ENCODE results near the gene DGCR6. TPM values are rescaled to one million over a fixed set of nuclear protein-coding genes. Genes with fewer than 3 reads are reported as not detected.
"Not testable (repeated sequence)": the region's sequence is repeated elsewhere in the genome, so short reads cannot be mapped to it uniquely, and the experiment has no call there.

Gene DGCR6
- total RNA-seq, 2 donors from 2014 or later = 2.7 to 9.9 TPM

DNA sequence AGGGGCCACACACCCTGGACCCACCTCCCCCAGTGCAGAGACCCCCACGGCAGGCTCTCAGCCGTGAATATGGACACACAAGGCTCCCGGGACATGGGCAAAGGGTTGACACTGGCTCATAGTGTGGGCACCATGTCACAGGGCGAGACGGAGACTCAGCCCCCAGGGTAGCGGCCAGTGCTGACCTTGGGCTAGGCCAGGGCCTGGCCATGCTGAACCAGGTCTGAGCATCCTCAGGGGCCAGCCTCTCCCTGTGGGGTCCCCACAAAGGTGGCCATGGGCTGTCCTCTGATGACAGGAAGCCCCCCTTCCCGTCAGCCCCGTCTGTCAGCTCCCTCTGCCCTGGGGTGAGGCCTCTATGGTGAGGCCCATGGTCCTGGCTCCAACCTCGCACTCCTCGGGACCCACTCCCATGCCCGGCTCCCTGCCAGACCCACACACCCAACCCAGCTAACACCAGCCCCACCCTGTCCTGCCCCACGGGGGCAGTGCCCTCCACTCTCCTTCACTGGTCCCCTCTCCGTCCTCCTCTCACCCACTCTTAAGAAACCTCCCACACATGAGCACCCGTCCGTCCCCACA, 49.0 kb downstream of the DGCR6 start:
- no peak for DNase-seq (ENCODE audit: low spot score)
- H3K27me3 ChIP-seq (replicated peaks; ENCODE audit: insufficient read depth) = no peaks in the 10 kb centered on the region

GRCh38 chr22:18955696-18956095, 49.6 kb downstream of the DGCR6 start:
- no peaks in the 10 kb centered on the region for H3K27me3 ChIP-seq (replicated peaks; ENCODE audit: insufficient read depth)
- no peaks in the 10 kb centered on the region for H3K36me3 ChIP-seq
- intact Hi-C loops (cut with DNase I) = no loop called here
- H3K4me1 ChIP-seq (replicated peaks) = no peaks in the 10 kb centered on the region
- TF ChIP-seq POLR2A (IDR thresholded peaks at IDR 0.05) (no peak), POLR2AphosphoS5 (IDR thresholded peaks at IDR 0.05) (no peak), CTCF (IDR thresholded peaks at IDR 0.05) (no peak)
- H3K27ac ChIP-seq = no peak overlapping the region
- H3K4me3 ChIP-seq = no peak overlapping the region
- WGBS = 84% methylated on average over 10 of the region's 10 CpGs
- DNase-seq (ENCODE audit: low spot score) = no peak
- H3K9me3 ChIP-seq = no peaks in the 10 kb centered on the region

More for the DNA sequence above, 49.0 kb downstream of the DGCR6 start:
- Histone ChIP-seq H3K4me1 (replicated peaks) (no peaks in the 10 kb centered on the region), H3K9me3 (no peaks in the 10 kb centered on the region), H3K4me3 (no peak overlapping the region), H3K27ac (no peak overlapping the region), H3K36me3 (no peaks in the 10 kb centered on the region)
- 88% methylated on average over 15 of the region's 15 CpGs for WGBS
- intact Hi-C loops (cut with DNase I) = no loop called here
- no peak for TF ChIP-seq POLR2AphosphoS5 (IDR thresholded peaks at IDR 0.05)
- TF ChIP-seq POLR2A (IDR thresholded peaks at IDR 0.05) = no peak
- TF ChIP-seq CTCF (IDR thresholded peaks at IDR 0.05) = no peak

DNA sequence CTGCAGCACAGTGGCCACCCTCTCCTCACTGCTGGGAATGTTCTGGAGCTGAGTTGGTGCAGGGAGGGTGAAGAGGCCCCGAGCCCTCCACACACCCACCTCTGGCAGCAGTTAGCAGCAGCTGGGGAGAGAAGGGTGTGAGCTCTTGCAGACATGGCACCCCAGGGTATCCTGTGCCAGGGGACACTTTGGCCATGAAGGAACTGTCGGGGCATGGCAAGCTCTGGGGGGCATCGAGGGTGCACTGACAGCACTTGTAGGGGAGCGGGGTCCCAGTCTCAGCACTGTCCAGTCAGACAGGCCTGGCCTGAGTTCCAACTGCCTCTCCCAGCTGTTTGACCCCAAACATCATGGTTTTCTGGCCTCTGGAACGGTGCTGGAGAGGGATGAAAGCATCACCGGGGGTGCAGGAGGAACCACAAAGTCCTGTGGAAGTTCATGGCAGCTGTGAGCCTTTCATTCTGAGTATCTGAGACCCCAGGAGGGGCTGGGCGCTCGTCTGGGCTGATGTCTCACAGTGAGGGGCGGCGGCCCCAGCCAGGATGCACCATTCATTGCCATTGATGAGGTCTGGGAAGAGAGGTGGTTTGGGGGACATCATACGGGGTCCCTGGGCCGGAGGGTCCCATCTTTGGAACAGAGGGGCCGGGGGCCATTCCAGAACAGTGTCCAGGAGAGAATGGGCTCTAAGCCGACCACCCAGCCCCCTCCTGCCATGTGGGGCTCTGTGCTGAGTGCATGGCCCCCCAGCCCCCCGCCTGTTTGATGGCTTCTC, 50.2 kb downstream of the DGCR6 start:
- DNase-seq (ENCODE audit: low spot score); H3K27me3 ChIP-seq (replicated peaks; ENCODE audit: insufficient read depth); intact Hi-C loops (cut with DNase I); H3K4me3 ChIP-seq; H3K36me3 ChIP-seq; H3K4me1 ChIP-seq (replicated peaks); H3K9me3 ChIP-seq; H3K27ac ChIP-seq: not testable (repeated sequence)
- 74% methylated on average over 15 of the region's 15 CpGs for WGBS

DNA sequence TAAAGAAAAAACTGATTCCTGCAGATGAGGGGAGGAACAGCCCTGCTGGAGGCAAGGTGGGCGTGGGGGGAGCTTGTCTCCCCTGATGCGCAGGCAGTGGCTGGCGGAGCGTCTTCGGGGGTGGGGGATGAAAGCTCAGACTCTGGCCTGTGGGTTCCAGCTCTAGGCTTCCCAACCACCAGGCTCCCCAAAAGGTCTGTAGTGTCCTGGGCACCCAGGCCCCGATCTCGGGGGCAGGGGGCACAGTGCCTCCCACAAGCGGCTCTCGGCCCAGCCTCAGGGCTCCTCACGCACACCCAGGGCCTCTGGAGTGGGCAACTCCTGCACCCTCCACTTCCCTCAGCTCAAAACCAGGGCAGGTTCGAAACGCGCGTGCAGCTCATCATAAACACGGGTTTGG, 50.8 kb downstream of the DGCR6 start:
- H3K27me3 ChIP-seq (replicated peaks; ENCODE audit: insufficient read depth); H3K36me3 ChIP-seq; DNase-seq (ENCODE audit: low spot score); H3K9me3 ChIP-seq; intact Hi-C loops (cut with DNase I); H3K4me3 ChIP-seq; H3K27ac ChIP-seq; H3K4me1 ChIP-seq (replicated peaks): not testable (repeated sequence)
- WGBS = 74% methylated on average over 15 of the region's 15 CpGs

GRCh38 chr22:18957621-18958320, 51.7 kb downstream of the DGCR6 start:
- intact Hi-C loops (cut with DNase I); H3K9me3 ChIP-seq; H3K4me1 ChIP-seq (replicated peaks); H3K36me3 ChIP-seq; H3K4me3 ChIP-seq; H3K27ac ChIP-seq; DNase-seq (ENCODE audit: low spot score); H3K27me3 ChIP-seq (replicated peaks; ENCODE audit: insufficient read depth): not testable (repeated sequence)
- WGBS = 82% methylated on average over 7 of the region's 18 CpGs

- H3K27ac ChIP-seq; H3K4me3 ChIP-seq; intact Hi-C loops (cut with DNase I); H3K4me1 ChIP-seq (replicated peaks); DNase-seq (ENCODE audit: low spot score); H3K9me3 ChIP-seq; H3K27me3 ChIP-seq (replicated peaks; ENCODE audit: insufficient read depth); H3K36me3 ChIP-seq: not testable (repeated sequence)
- 77% methylated on average over 5 of the region's 18 CpGs for WGBS
Measured at GRCh38 chr22:18958321-18958705, 52.2 kb downstream of the DGCR6 start.

- H3K36me3 ChIP-seq; H3K4me1 ChIP-seq (replicated peaks); H3K27ac ChIP-seq; H3K27me3 ChIP-seq (replicated peaks; ENCODE audit: insufficient read depth); intact Hi-C loops (cut with DNase I); DNase-seq (ENCODE audit: low spot score); H3K9me3 ChIP-seq; H3K4me3 ChIP-seq: not testable (repeated sequence)
- WGBS = 60% methylated on average over 12 of the region's 14 CpGs
Measured at GRCh38 chr22:18958738-18959137, 52.6 kb downstream of the DGCR6 start.

DNA sequence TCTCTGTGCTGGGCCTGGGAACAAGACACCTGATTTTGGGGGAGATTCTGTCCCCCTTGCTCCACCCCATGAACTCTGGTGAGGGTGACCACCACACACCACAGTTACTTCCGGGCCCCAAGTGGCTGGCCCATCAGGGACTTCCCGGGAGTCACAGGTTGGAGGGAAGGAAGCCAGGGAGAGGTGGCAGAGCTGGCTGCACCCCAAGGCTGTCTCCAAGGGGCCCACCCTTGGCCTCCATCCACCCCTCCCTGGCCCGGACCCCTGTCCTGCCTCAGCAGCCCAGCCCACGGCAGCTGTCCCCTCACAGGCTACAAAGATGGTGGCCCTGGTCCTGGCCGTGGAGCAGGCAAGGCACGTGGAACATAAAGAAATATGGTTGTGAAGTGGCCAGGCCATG, 53.1 kb downstream of the DGCR6 start:
- H3K4me3 ChIP-seq; DNase-seq (ENCODE audit: low spot score); intact Hi-C loops (cut with DNase I); H3K4me1 ChIP-seq (replicated peaks); H3K36me3 ChIP-seq; H3K9me3 ChIP-seq; H3K27ac ChIP-seq; H3K27me3 ChIP-seq (replicated peaks; ENCODE audit: insufficient read depth): not testable (repeated sequence)
- WGBS = 70% methylated on average over 6 of the region's 6 CpGs

DNA sequence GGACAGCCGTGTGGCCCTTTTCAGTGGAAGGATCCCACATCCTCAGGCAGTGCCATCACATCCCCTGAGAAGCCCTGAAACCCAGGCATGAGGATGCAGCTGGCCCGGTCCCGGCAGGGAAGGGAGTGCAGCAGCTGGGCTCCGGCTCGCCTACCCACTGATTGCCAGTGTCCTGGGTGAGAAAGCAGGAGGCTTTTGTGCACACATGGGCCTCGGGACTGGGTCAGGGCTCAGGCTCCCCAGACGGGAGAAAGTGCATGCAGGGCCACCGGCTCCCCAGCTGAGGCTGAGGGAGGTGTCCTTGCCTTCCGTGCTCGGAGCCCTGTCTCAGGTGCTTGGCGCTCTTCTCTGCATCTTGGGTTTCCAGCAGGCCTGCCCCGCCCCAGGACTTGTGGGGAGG, 53.6 kb downstream of the DGCR6 start:
- intact Hi-C loops (cut with DNase I); H3K36me3 ChIP-seq; H3K4me3 ChIP-seq; H3K9me3 ChIP-seq; DNase-seq (ENCODE audit: low spot score); H3K27me3 ChIP-seq (replicated peaks; ENCODE audit: insufficient read depth); H3K27ac ChIP-seq; H3K4me1 ChIP-seq (replicated peaks): not testable (repeated sequence)
- 81% methylated on average over 10 of the region's 12 CpGs for WGBS

DNA sequence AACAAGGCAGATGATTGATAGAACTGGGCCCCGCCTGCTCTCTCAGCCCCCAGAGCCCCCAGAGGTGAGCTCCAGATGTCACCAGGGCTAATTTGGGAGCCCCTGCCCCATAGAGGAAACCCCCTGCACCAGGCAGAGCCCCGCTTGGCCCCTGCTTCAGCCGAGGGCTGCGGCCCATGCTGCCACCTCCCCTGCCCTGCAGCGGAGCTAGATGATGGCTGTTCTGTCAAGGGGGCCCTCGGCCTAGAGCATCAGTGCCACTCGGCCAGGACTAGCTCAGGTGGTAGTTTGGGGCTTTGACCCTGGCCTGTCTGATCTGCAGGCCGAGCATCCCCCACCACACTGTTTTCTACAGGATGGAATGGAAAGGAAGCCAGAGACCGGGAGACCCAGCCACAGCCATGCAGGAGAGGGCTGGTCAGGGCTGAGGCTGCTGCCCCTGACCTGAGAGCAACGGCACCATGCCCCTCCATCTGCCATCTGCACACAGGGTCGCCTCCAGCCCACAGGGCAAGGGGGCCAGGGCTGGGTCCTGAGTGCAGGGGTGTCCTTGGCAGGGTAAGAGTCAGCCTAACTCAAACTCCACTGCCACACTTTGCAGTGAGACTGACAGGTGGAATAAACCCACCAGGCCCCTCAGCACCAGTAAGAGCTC, 54.2 kb downstream of the DGCR6 start:
- H3K27ac ChIP-seq; H3K36me3 ChIP-seq; H3K27me3 ChIP-seq (replicated peaks; ENCODE audit: insufficient read depth); H3K4me1 ChIP-seq (replicated peaks); DNase-seq (ENCODE audit: low spot score); intact Hi-C loops (cut with DNase I); H3K4me3 ChIP-seq; H3K9me3 ChIP-seq: not testable (repeated sequence)
- WGBS = 85% methylated on average over 10 of the region's 11 CpGs
